GM21367 (cell line): ENCODE data around the gene RAET1G.
"Not testable (repeated sequence)": the region's sequence is repeated elsewhere in the genome, so short reads cannot be mapped to it uniquely, and the experiment has no call there.

ENCODE experiments used
- ATAC-seq: cut with Tn5 transposase; IDR thresholded peaks from one replicate; pipeline ENCODE4 v1.9.1; 2021; ENCODE audit not compliant: unreplicated experiment

RAET1G gene

GRCh38 chr6:149913540-149914240 lies 9.2 kb downstream of the RAET1G start:
- no peak for ATAC-seq

GRCh38 chr6:149913085-149913484 lies 9.8 kb downstream of the RAET1G start:
- no peak for ATAC-seq

GRCh38 chr6:149912680-149913079 lies 10.2 kb downstream of the RAET1G start:
- not testable (repeated sequence) for ATAC-seq

GRCh38 chr6:149910721-149911151 lies 12.2 kb downstream of the RAET1G start:
- ATAC-seq = no peak

GRCh38 chr6:149909701-149910470 lies 13.0 kb downstream of the RAET1G start:
- no peak for ATAC-seq

GRCh38 chr6:149908480-149908879 lies 14.4 kb downstream of the RAET1G start:
- ATAC-seq = not testable (repeated sequence)

GRCh38 chr6:149907317-149907716 lies 15.6 kb downstream of the RAET1G start:
- ATAC-seq = no peak

GRCh38 chr6:149906405-149906804 lies 16.5 kb downstream of the RAET1G start:
- no peak for ATAC-seq

- no peak for ATAC-seq
These were observed 17.0 kb downstream of the RAET1G start for GRCh38 chr6:149905911-149906371.

- ATAC-seq = no peak
These were observed 17.5 kb downstream of the RAET1G start for GRCh38 chr6:149905371-149905910.

GRCh38 chr6:149904661-149905370 lies 18.1 kb downstream of the RAET1G start:
- no peak for ATAC-seq

GRCh38 chr6:149903938-149904611 lies 18.8 kb downstream of the RAET1G start:
- no peak for ATAC-seq

GRCh38 chr6:149901444-149902140 lies 21.3 kb downstream of the RAET1G start:
- ATAC-seq = no peak

- ATAC-seq = no peak
These were observed 22.1 kb downstream of the RAET1G start for GRCh38 chr6:149900620-149901443.

GRCh38 chr6:149899926-149900619 lies 22.8 kb downstream of the RAET1G start:
- no peak for ATAC-seq

- no peak for ATAC-seq
These were observed 23.4 kb downstream of the RAET1G start for GRCh38 chr6:149899486-149899885.

GRCh38 chr6:149898966-149899365 lies 24.0 kb downstream of the RAET1G start:
- no peak for ATAC-seq

- ATAC-seq = no peak
These were observed 24.8 kb downstream of the RAET1G start, which contains the start of gene RAET1E for GRCh38 chr6:149897855-149898744. TSS of gene RAET1E (minus strand) at chr6:149898113. CDS start at chr6:149890901, 7,212 bp downstream.
